ENCODE results near the gene PAEP. TPM values are rescaled to one million over a fixed set of nuclear protein-coding genes. Genes with fewer than 3 reads are reported as not detected.

PAEP gene
- polyA plus RNA-seq, 4 donors, result 2.6 TPM; not detected in 3

GRCh38 chr9:135612437-135612836, 50.9 kb downstream of the PAEP start:
- no peak for DNase-seq (ENCODE audit: low read depth in 4 of 4, low spot score in 3 of 4)

- DNase-seq (ENCODE audit: low read depth in 4 of 4, low spot score in 3 of 4), result no peak
Measured at GRCh38 chr9:135612981-135613910, 51.7 kb downstream of the PAEP start.

- DNase-seq (ENCODE audit: low read depth in 4 of 4, low spot score in 3 of 4), result no peak
Measured at GRCh38 chr9:135613946-135614805, 52.6 kb downstream of the PAEP start.

- no peak for DNase-seq (ENCODE audit: low read depth in 4 of 4, low spot score in 3 of 4)
Measured at GRCh38 chr9:135614821-135615665, 53.5 kb downstream of the PAEP start.

- no peak for DNase-seq (ENCODE audit: low read depth in 4 of 4, low spot score in 3 of 4)
Measured at GRCh38 chr9:135615666-135616618, 54.4 kb downstream of the PAEP start.

Other genes starting within 250 kb of the PAEP start
- 10 to 100 TPM; 12.5 to 38.5 (median 29.9) TPM for gene PPP1R26, start 82.0 kb upstream of the PAEP start, polyA plus RNA-seq (ENCODE audit: insufficient read length in 4 of 4)
- gene MRPS2, start 61.1 kb upstream of the PAEP start, polyA plus RNA-seq (ENCODE audit: insufficient read length in 4 of 4), result 10 to 100 TPM; 34.8 to 56.7 (median 42.5) TPM
- gene LCN1, start 40.3 kb upstream of the PAEP start, polyA plus RNA-seq (ENCODE audit: insufficient read length in 4 of 4), result not detected
- under 1 TPM in 2 of 4 donors, not detected in 2; 0.29 to 0.33 TPM for gene OBP2A, start 15.6 kb upstream of the PAEP start, polyA plus RNA-seq (ENCODE audit: insufficient read length in 4 of 4)
- not detected for gene GLT6D1, start 77.8 kb downstream of the PAEP start, polyA plus RNA-seq (ENCODE audit: insufficient read length in 4 of 4)
- gene LCN9, start 101.6 kb downstream of the PAEP start, polyA plus RNA-seq (ENCODE audit: insufficient read length in 4 of 4), result not detected
- not detected for gene SOHLH1, start 137.7 kb downstream of the PAEP start, polyA plus RNA-seq (ENCODE audit: insufficient read length in 4 of 4)
- under 1 TPM; 0.07 to 0.22 (median 0.14) TPM for gene KCNT1, start 140.4 kb downstream of the PAEP start, polyA plus RNA-seq (ENCODE audit: insufficient read length in 4 of 4)

Measured in left renal pelvis (tissue), 4 donors.